ENCODE measurements around the gene LY6G5C. TPM values are rescaled to one million over a fixed set of nuclear protein-coding genes. Genes with fewer than 3 reads are reported as not detected.

LY6G5C gene
- total and polyA plus RNA-seq, 2 of the 13 experiments (the other 11 are each of a cell fraction or from before 2014, with no cell fraction given) = 0.33 to 0.55 TPM

DNA sequence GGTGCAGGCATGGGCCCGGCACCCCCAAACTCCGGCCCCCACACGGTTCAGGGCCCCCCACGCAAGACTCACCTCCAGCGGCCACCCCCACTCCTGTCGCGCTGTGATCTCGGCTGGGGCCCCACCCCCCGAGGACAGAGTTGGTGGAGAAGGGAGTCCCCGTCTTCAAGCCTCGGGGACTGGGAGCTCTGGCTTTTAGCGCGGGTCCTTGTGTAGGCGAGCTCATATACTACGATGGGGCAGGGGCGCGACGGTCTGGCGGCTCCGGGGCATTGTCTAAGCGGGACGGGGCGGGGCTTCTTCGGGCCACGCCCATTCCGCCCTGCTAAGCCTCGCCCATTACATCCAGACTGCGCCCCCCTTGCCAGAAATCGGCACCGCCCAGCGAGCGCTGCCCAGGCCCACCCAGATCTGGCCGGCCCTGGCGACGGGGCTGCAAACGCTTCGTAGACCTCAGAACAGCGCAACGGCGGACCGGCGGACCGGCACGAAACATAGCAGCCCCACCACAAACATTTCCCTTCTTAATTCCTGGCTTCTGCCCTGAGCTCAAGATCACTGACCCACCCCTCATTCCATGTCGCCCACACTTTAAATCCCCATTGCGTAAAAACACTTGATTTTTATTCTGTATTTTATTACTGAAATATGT, 49.2 kb upstream of the LY6G5C start (continued):
- TF ChIP-seq ZFYVE20 (CRISPR knock-in tag; IDR thresholded peaks at IDR 0.05; ENCODE audit: borderline replicate concordance, low read depth) (no peak), RBM39 (IDR thresholded peaks at IDR 0.05; ENCODE audit: low read depth, low read length, poor library complexity, severe bottlenecking) (peak; percentile 93), ZNF263 (CRISPR knock-in tag; IDR thresholded peaks at IDR 0.05) (no peak), ZBTB20 (CRISPR knock-in tag; IDR thresholded peaks at IDR 0.05; ENCODE audit: borderline replicate concordance, low read depth) (no peak; the same call in 1 of the 2 replicates), ZNF331 (CRISPR knock-in tag; IDR thresholded peaks at IDR 0.05) (peak; percentile 42; the same call in 1 of the 2 replicates), ZNF143 (CRISPR knock-in tag; IDR thresholded peaks at IDR 0.05) (no peak), ZNF75D (CRISPR knock-in tag; IDR thresholded peaks at IDR 0.05; ENCODE audit: borderline replicate concordance) (no peak), HES4 (CRISPR knock-in tag; IDR thresholded peaks at IDR 0.05; ENCODE audit: borderline replicate concordance) (no peak), NFRKB (IDR thresholded peaks at IDR 0.05) (no peak), ZNF3 (CRISPR knock-in tag; IDR thresholded peaks at IDR 0.05) (no peak), YEATS2 (CRISPR knock-in tag; IDR thresholded peaks at IDR 0.05; ENCODE audit: borderline replicate concordance) (no peak), ZNF850 (CRISPR knock-in tag; conservative IDR thresholded peaks at IDR 0.05) (peak; percentile 89; the same call in 1 of the 2 replicates), SRSF9 (IDR thresholded peaks at IDR 0.05; ENCODE audit: borderline replicate concordance, insufficient read depth, low read depth, low read length, poor library complexity, severe bottlenecking) (no peak), STAT5B (CRISPR knock-in tag; IDR thresholded peaks at IDR 0.05) (no peak)
- TF ChIP-seq, protein P1, sequence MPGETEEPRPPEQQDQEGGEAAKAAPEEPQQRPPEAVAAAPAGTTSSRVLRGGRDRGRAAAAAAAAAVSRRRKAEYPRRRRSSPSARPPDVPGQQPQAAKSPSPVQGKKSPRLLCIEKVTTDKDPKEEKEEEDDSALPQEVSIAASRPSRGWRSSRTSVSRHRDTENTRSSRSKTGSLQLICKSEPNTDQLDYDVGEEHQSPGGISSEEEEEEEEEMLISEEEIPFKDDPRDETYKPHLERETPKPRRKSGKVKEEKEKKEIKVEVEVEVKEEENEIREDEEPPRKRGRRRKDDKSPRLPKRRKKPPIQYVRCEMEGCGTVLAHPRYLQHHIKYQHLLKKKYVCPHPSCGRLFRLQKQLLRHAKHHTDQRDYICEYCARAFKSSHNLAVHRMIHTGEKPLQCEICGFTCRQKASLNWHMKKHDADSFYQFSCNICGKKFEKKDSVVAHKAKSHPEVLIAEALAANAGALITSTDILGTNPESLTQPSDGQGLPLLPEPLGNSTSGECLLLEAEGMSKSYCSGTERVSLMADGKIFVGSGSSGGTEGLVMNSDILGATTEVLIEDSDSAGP (CRISPR knock-in tag; IDR thresholded peaks at IDR 0.05; ENCODE audit: borderline replicate concordance) = peak; percentile 77; the same call in 1 of the 2 replicates
- TF ChIP-seq, protein P2, sequence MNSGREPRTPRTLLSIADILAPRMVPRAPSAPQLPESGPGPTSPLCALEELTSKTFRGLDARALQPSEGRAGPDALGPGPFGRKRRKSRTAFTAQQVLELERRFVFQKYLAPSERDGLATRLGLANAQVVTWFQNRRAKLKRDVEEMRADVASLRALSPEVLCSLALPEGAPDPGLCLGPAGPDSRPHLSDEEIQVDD (CRISPR knock-in tag; IDR thresholded peaks at IDR 0.05; ENCODE audit: borderline replicate concordance) = 0 out of 2 replicates have a peak, but pooled peaks have one; percentile 74
- TF ChIP-seq, protein P3, sequence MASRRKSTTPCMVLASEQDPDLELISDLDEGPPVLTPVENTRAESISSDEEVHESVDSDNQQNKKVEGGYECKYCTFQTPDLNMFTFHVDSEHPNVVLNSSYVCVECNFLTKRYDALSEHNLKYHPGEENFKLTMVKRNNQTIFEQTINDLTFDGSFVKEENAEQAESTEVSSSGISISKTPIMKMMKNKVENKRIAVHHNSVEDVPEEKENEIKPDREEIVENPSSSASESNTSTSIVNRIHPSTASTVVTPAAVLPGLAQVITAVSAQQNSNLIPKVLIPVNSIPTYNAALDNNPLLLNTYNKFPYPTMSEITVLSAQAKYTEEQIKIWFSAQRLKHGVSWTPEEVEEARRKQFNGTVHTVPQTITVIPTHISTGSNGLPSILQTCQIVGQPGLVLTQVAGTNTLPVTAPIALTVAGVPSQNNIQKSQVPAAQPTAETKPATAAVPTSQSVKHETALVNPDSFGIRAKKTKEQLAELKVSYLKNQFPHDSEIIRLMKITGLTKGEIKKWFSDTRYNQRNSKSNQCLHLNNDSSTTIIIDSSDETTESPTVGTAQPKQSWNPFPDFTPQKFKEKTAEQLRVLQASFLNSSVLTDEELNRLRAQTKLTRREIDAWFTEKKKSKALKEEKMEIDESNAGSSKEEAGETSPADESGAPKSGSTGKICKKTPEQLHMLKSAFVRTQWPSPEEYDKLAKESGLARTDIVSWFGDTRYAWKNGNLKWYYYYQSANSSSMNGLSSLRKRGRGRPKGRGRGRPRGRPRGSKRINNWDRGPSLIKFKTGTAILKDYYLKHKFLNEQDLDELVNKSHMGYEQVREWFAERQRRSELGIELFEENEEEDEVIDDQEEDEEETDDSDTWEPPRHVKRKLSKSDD (CRISPR knock-in tag; IDR thresholded peaks at IDR 0.05; ENCODE audit: low read depth) = peak; percentile 64; the same call in 1 of the 2 replicates
- TF ChIP-seq, protein P4, sequence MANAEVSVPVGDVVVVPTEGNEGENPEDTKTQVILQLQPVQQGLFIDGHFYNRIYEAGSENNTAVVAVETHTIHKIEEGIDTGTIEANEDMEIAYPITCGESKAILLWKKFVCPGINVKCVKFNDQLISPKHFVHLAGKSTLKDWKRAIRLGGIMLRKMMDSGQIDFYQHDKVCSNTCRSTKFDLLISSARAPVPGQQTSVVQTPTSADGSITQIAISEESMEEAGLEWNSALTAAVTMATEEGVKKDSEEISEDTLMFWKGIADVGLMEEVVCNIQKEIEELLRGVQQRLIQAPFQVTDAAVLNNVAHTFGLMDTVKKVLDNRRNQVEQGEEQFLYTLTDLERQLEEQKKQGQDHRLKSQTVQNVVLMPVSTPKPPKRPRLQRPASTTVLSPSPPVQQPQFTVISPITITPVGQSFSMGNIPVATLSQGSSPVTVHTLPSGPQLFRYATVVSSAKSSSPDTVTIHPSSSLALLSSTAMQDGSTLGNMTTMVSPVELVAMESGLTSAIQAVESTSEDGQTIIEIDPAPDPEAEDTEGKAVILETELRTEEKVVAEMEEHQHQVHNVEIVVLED (CRISPR knock-in tag; IDR thresholded peaks at IDR 0.05; ENCODE audit: borderline replicate concordance) = peak; percentile 23; the same call in 1 of the 2 replicates
